Measurements from ENCODE around the gene NCOA1.

NCOA1 gene

GRCh38 chr2:24739354-24740025, 248.4 kb downstream of the NCOA1 start:
- DNase-seq (ENCODE audit: low read depth in 3 of 3) = no peak

GRCh38 chr2:24740142-24740541, 249.1 kb downstream of the NCOA1 start:
- DNase-seq (ENCODE audit: low read depth in 3 of 3) = no peak

GRCh38 chr2:24742730-24743129, 251.7 kb downstream of the NCOA1 start:
- no peak for DNase-seq (ENCODE audit: low read depth in 3 of 3)

- DNase-seq (ENCODE audit: low read depth in 3 of 3) = no peak
These were observed 252.9 kb downstream of the NCOA1 start for GRCh38 chr2:24743924-24744323.

- no peak for DNase-seq (ENCODE audit: low read depth in 3 of 3)
These were observed 253.3 kb downstream of the NCOA1 start for GRCh38 chr2:24744356-24744755.

- no peak for DNase-seq (ENCODE audit: low read depth in 3 of 3)
These were observed 254.8 kb downstream of the NCOA1 start for GRCh38 chr2:24745825-24746224.

- DNase-seq (ENCODE audit: low read depth in 3 of 3) = no peak
These were observed 256.2 kb downstream of the NCOA1 start for GRCh38 chr2:24747299-24747698.

GRCh38 chr2:24749069-24749691, 258.1 kb downstream of the NCOA1 start:
- no peak for DNase-seq (ENCODE audit: low read depth in 3 of 3)

GRCh38 chr2:24754985-24755705, 264.1 kb downstream of the NCOA1 start:
- no peak for DNase-seq (ENCODE audit: low read depth in 3 of 3)

GRCh38 chr2:24756789-24757188, 265.7 kb downstream of the NCOA1 start:
- DNase-seq (ENCODE audit: low read depth in 3 of 3) = no peak

GRCh38 chr2:24761866-24762265, 270.8 kb downstream of the NCOA1 start:
- DNase-seq (ENCODE audit: low read depth in 3 of 3) = no peak

GRCh38 chr2:24762518-24762917, 271.5 kb downstream of the NCOA1 start:
- no peak for DNase-seq (ENCODE audit: low read depth in 3 of 3)

GRCh38 chr2:24763843-24764242, 272.8 kb downstream of the NCOA1 start:
- DNase-seq (ENCODE audit: low read depth in 3 of 3) = no peak

GRCh38 chr2:24766609-24767008, 275.6 kb downstream of the NCOA1 start:
- no peak for DNase-seq (ENCODE audit: low read depth in 3 of 3)

GRCh38 chr2:24768013-24768412, 277.0 kb downstream of the NCOA1 start:
- no peak for DNase-seq (ENCODE audit: low read depth in 3 of 3)

- DNase-seq (ENCODE audit: low read depth in 3 of 3) = no peak
These were observed 277.5 kb downstream of the NCOA1 start for GRCh38 chr2:24768601-24769000.

GRCh38 chr2:24771061-24771460, 280.0 kb downstream of the NCOA1 start:
- DNase-seq (ENCODE audit: low read depth in 3 of 3) = no peak

- DNase-seq (ENCODE audit: low read depth in 3 of 3) = no peak
These were observed 280.9 kb downstream of the NCOA1 start for GRCh38 chr2:24771764-24772586.

GRCh38 chr2:24774373-24774772, 283.3 kb downstream of the NCOA1 start:
- DNase-seq (ENCODE audit: low read depth in 3 of 3) = no peak

GRCh38 chr2:24779116-24779515, 288.1 kb downstream of the NCOA1 start:
- DNase-seq (ENCODE audit: low read depth in 3 of 3) = no peak

GRCh38 chr2:24783641-24784040, 292.6 kb downstream of the NCOA1 start:
- DNase-seq (ENCODE audit: low read depth in 3 of 3) = no peak

GRCh38 chr2:24785671-24786321, 294.7 kb downstream of the NCOA1 start:
- DNase-seq (ENCODE audit: low read depth in 3 of 3) = no peak
